OCI-LY3 (cell line): ENCODE results near the gene SLC28A1.
"Not testable (repeated sequence)": the region's sequence is repeated elsewhere in the genome, so short reads cannot be mapped to it uniquely, and the experiment has no call there.

Experiments
- H2AFZ ChIP-seq: fragments of 200-600, 300-600 bp; shearing (Covaris generic); 2 replicates; pipeline ENCODE4 v1.6.0; 2014; ENCODE audit warnings: antibody characterized with exemption, low read depth, low read length
- H3K27ac ChIP-seq: fragments of 200-600, 300-600 bp; sonication (generic); 2 replicates; pipeline ENCODE4 v1.5.1; 2014; ENCODE audit warnings: mild to moderate bottlenecking, low read length, moderate library complexity, mixed read lengths
- H3K27me3 ChIP-seq: fragments of 200-600, 300-600 bp; sonication (generic); 2 replicates; pipeline ENCODE4 v1.6.1; 2014; ENCODE audit warnings: low read depth, low read length, mixed read lengths
- H3K36me3 ChIP-seq: fragments of 200-600, 300-600 bp; sonication (generic); replicated peaks from 2 replicates; pipeline ENCODE3; 2014; ENCODE audit warnings: low read depth, low read length, mixed read lengths
- H3K4me1 ChIP-seq: fragments of 300-600, 200-600 bp; sonication (generic); 2 replicates; pipeline ENCODE4 v1.6.1; 2014; ENCODE audit warnings: low read length, mixed read lengths
- H3K4me2 ChIP-seq: fragments of 200-600, 300-600 bp; sonication (generic); 2 replicates; pipeline ENCODE4 v1.6.1; 2014; ENCODE audit warnings: low read length, mixed read lengths
- H3K4me3 ChIP-seq: fragments of 300-600, 200-600 bp; sonication (generic); 2 replicates; pipeline ENCODE4 v1.5.1; 2014; ENCODE audit warnings: antibody characterized with exemption, mild to moderate bottlenecking, low read length, moderate library complexity
- H3K79me2 ChIP-seq: fragments of 300-600, 200-600 bp; shearing (Covaris generic); 2 replicates; pipeline ENCODE4 v1.6.1; 2014; ENCODE audit warnings: mild to moderate bottlenecking, low read length, mixed read lengths
- H3K9ac ChIP-seq: fragments of 300-600, 200-600 bp; shearing (Covaris generic); 2 replicates; pipeline ENCODE4 v1.6.0; 2014; ENCODE audit warnings: mild to moderate bottlenecking, low read length, moderate library complexity
- H3K9me3 ChIP-seq: fragments of 200-600, 300-600 bp; shearing (Covaris generic); 2 replicates; pipeline ENCODE4 v1.6.1; 2014; ENCODE audit warnings: low read length, mixed read lengths; ENCODE audit not compliant: insufficient read depth
- H4K20me1 ChIP-seq: fragments of 200-600, 300-600 bp; sonication (generic); 2 replicates; pipeline ENCODE4 v1.6.1; 2016; ENCODE audit warnings: low read length, mixed read lengths; ENCODE audit not compliant: insufficient read depth
- EZH2phosphoT487 ChIP-seq: fragments of 200-600 bp; shearing (Covaris generic); IDR thresholded peaks from 2 replicates; pipeline ENCODE4 v1.6.1; 2018; ENCODE audit warnings: antibody characterized with exemption, mixed run types, low read depth
- TF ChIP-seq, protein P1 (sequence below): fragments of 200-600, 300-600 bp; sonication (generic); IDR thresholded peaks from 2 replicates; pipeline ENCODE4 v1.5.1; 2014; ENCODE audit warnings: antibody characterized with exemption, low read length, low read depth

Gene SLC28A1

GRCh38 chr15:84842781-84843180 is 41.7 kb upstream of the SLC28A1 start:
- H3K27ac ChIP-seq, result no peak overlapping the region
- H4K20me1 ChIP-seq, result no peaks in the 10 kb centered on the region
- no peak overlapping the region for H3K4me2 ChIP-seq

DNA sequence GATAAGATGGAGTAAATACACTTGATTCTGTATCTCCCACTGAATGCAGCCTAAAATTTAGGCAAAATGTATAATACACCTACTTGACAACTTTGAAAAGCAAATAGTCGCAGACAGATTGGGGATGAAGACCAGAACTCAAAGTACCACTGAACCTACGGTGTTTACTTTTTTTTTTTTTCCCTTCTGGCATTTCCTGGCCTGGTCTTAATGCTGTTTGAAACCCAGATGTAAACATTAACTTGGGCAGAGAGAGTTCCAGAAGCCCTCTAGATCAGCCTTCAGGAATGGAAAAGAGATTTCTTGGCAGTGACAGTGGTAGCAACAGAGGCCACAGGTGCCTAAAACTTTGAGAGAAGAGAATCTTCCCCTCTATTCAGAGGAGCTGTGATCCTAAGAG is 39.5 kb upstream of the SLC28A1 start:
- Histone ChIP-seq H2AFZ (no peak overlapping the region), H3K36me3 (no peaks in the 10 kb centered on the region)

More at GRCh38 chr15:84842781-84843180, 41.7 kb upstream of the SLC28A1 start:
- Histone ChIP-seq H3K4me3 (no peak overlapping the region), H3K9me3 (peaks cover 7% of the 10 kb centered on the region; the same call in 1 of the 2 replicates), H3K79me2 (no peaks in the 10 kb centered on the region), H3K9ac (no peak overlapping the region), H2AFZ (no peak overlapping the region), H3K36me3 (no peaks in the 10 kb centered on the region), H3K4me1 (peaks cover 3% of the 10 kb centered on the region; the same call in 1 of the 2 replicates), H3K27me3 (no peaks in the 10 kb centered on the region)
- no peak for TF ChIP-seq EZH2phosphoT487
- TF ChIP-seq, protein P1, sequence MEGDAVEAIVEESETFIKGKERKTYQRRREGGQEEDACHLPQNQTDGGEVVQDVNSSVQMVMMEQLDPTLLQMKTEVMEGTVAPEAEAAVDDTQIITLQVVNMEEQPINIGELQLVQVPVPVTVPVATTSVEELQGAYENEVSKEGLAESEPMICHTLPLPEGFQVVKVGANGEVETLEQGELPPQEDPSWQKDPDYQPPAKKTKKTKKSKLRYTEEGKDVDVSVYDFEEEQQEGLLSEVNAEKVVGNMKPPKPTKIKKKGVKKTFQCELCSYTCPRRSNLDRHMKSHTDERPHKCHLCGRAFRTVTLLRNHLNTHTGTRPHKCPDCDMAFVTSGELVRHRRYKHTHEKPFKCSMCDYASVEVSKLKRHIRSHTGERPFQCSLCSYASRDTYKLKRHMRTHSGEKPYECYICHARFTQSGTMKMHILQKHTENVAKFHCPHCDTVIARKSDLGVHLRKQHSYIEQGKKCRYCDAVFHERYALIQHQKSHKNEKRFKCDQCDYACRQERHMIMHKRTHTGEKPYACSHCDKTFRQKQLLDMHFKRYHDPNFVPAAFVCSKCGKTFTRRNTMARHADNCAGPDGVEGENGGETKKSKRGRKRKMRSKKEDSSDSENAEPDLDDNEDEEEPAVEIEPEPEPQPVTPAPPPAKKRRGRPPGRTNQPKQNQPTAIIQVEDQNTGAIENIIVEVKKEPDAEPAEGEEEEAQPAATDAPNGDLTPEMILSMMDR, result no peak

DNA sequence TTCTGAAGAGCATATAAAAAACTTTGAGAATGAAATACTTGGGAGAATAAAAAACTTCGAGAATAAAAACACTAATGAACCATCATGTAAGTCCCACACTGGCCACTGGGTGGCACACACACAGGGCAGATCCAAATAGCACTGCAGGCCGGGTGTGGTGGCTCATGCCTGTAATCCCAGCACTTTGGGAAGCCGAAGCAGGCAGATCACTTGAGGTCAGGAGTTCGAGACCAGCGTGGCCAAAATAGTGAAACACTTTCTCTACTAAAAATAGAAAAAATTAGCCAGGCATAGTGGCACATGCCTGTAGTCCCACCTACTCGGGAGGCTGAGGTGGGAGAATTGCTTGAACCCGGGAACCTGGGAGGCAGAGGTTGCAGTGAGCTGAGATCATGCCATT is 38.8 kb upstream of the SLC28A1 start:
- not testable (repeated sequence) for H3K27ac ChIP-seq, H3K9ac ChIP-seq, H3K36me3 ChIP-seq

More for the DNA sequence above, 39.5 kb upstream of the SLC28A1 start:
- no peak overlapping the region for H3K4me2 ChIP-seq
- peaks cover 7% of the 10 kb centered on the region; the same call in 1 of the 2 replicates for H3K9me3 ChIP-seq
- no peak overlapping the region for H3K27ac ChIP-seq
- no peaks in the 10 kb centered on the region for H3K27me3 ChIP-seq
- no peaks in the 10 kb centered on the region for H3K4me1 ChIP-seq
- TF ChIP-seq, protein P1, result no peak
- no peak for TF ChIP-seq EZH2phosphoT487
- H3K4me3 ChIP-seq, result no peak overlapping the region
- H4K20me1 ChIP-seq, result no peaks in the 10 kb centered on the region
- no peaks in the 10 kb centered on the region for H3K79me2 ChIP-seq
- H3K9ac ChIP-seq, result no peak overlapping the region

DNA sequence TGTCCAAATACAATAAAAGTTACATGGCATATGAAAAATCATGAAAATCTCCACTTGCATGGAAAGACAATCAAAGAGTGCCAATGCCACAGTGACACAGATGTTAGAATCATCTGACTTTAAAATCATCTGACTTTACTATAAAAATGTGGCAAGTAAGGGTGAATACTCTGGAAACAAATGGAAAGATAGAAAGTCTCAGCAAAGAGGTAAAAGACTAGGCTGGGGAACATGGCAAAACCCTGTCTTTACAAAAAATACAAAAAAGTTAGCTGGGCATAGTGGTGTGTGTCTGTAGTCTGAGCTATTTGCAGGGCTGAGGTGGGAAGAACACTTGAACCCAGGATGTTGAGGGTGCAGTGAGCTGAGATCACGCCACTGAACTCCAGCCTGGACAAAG is 38.2 kb upstream of the SLC28A1 start:
- TF ChIP-seq, protein P1, result no peak
- no peak for TF ChIP-seq EZH2phosphoT487
- Histone ChIP-seq H3K4me2 (no peak overlapping the region), H4K20me1 (no peaks in the 10 kb centered on the region), H3K4me1 (no peaks in the 10 kb centered on the region), H3K27me3 (no peaks in the 10 kb centered on the region), H3K9me3 (peaks cover 7% of the 10 kb centered on the region; the same call in 1 of the 2 replicates), H3K36me3 (no peaks in the 10 kb centered on the region), H2AFZ (no peak overlapping the region), H3K4me3 (no peak overlapping the region), H3K27ac (no peak overlapping the region), H3K9ac (no peak overlapping the region), H3K79me2 (no peaks in the 10 kb centered on the region)

More for the DNA sequence above, 38.8 kb upstream of the SLC28A1 start:
- not testable (repeated sequence) for H3K4me2 ChIP-seq, H3K27me3 ChIP-seq, H3K4me1 ChIP-seq, H3K79me2 ChIP-seq, H2AFZ ChIP-seq, H3K4me3 ChIP-seq, H4K20me1 ChIP-seq, H3K9me3 ChIP-seq
- TF ChIP-seq, protein P1, result peak; percentile 70
